UCSD-AML1 (cell line): ENCODE results near the gene MBNL1.
A peak's percentile ranks its signal among the peaks of the same experiment; 100 is the strongest.

ENCODE experiments used
- DNase-seq: peaks from one replicate; lab custom pipeline; 2025; ENCODE audit not compliant: unreplicated experiment; lab: John Stamatoyannopoulos, UW

Gene MBNL1

DNA sequence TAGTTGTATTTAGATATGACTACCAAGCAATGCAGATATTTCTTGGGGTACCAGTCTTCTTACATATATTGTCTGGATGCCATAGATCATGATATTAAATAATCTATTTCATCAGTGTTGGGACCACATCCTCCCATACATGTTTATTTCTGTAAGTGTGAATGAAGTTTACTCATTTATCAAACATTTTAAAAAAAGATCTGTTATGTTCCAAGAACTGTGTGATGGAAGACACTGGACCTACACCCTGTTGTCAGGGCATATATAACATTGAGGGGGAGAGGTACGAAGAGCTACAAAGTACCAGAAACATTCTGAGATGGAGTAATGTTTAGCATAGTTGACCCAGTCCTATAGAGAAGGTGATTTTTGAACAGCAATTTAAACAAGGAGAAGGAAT lies 26.6 kb downstream of the MBNL1 start:
- no peak for DNase-seq

DNA sequence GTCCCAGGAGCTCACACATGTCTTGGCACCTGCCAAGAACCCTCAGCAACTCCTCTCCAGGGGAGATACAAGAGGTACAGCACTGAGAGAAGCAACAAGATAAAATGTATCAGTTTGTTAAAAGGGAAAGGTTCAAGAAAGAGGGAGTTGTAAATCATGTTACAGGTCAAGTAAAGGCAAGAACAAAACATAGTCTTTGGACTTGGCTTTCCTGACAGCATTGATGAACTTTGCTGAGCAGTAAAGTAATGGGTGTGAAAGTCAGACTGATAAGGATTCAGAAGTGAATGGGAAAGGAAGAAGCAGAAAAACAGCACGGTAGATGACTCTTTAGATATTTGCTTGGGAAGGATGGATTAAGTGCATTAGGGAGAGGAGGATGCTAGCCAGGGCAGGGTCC lies 27.1 kb downstream of the MBNL1 start:
- DNase-seq, result no peak

DNA sequence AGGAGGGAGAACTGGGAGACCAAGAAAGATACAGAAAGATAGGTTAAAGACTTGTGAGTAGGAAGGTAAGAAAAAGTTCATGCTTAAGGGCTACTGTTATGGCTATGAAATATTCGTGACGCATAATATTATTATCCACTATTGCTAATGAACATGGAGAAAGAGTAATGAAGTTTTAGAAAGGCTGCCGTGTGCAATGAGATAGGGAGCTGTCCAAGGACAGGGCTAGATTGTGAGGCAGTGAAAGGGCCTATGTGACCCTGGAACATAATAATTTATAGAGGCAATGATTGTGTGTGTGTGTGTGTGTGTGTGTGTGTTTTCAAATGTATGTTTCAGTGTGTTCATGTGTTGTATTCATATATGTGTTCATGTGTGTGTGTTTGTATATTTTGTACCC lies 27.7 kb downstream of the MBNL1 start:
- DNase-seq, result no peak

DNA sequence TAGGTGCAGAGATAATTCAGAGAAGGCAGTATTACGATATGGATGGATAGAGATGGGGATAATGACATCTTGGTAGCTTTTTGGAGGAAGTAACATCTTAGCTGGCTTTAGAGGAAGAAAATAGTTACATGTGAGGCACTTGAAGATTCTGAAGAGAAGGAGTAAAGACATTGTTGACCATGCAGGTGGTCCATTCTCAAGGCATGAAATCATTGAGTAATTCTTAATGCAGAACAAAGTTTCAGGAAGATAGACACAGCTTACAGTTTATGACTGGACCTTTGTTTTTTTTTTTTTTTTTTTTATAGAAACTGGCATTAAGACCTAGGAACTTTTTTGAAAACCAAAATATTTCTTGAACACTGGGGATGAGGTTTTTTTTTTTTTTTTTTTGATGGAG lies 28.2 kb downstream of the MBNL1 start:
- no peak for DNase-seq

DNA sequence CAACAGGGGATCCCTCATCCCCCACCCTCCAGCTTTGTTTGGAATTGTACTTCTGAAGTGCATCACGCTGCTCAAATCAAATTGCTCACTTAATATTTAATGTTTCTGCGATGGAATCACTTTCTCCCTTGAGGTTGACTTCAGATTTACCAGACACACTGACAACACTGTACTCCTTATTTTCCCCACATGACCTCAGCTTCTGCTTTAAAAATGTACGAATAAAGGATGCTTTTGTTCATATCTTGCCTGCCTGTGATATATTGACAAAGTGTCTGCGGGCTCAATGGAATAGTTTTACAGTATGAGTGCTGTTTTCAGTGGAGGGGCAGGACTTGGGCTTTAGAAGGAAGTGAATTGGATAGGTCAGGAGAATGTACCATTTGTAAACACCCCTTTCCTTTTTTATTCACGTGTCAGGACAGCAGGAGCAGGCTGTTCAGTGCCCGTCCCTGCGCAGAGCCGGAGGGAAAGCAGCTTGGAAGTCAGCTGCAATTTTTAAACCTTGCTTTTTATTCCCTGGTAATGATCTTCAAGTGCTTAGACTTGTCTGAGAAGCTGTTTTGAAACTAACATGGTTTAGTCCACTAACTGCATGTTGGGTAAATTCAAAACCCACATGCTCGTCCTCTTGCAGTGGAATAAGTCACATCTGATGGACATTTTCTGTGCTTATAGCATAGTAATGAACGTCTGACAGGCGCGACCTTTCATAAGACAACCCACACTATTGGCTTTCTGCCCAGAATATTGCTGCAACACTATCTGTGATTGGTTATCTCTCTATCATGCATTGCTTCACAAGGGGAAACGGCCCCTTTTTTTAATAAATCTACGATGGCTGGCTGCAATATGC lies 29.9 kb downstream of the MBNL1 start:
- DNase-seq, result peak; percentile 13

DNA sequence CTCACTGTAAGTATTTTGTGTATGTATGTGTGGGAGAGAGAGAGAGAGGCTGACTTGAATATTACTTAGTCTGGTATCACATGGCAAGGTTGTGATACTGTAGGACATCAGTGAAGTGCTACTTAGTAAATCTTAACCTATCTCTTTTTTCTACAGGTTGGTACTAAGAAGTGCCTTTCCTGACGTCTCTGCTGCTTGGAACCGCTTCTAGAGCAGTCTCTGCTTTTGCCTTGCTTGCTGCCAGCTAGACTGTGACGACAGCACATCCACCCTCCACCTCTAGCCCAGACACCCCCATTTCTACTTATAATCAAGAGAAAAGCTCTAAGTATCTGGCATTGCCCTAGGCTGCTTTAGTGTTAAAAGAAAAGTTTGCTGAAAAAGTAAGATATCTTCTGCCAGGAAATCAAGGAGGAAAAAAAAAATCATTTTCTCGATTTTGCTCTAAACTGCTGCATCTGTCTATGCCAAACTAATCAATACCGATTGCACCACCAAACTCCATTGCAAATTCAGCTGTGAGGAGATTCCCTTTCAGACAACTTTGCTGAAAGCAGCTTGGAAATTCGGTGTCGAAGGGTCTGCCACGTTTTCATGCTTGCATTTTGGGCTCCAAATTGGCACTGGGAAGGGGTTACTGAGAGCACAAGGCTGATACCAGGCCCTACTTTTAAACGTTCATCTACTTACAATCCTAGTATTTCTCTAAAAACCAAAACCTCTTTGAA lies 30.7 kb downstream of the MBNL1 start:
- DNase-seq, result no peak

DNA sequence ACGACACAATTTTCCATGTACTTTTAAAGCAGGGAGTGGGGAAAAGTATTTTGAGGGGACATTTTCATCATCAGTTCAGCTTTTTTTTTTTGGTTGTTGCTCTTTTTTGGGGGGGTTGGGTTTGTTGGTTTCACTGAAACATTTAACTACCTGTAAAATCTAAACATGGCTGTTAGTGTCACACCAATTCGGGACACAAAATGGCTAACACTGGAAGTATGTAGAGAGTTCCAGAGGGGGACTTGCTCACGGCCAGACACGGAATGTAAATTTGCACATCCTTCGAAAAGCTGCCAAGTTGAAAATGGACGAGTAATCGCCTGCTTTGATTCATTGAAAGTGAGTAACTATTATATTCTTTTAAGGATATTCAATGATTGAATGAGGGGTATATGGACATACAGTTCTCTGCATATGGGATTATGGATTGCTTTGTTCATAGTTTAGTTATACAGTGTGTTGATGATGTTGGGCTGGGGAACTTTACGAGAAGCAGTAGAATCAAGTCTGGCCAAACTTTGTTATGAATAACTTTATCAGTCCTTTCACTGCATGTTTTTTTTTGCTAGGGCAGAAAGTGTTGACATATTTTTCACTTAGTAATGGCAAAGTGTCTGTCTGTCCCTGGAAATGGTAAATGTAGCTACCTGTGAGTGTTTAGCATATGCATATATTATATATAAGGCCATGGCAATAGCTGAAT lies 31.5 kb downstream of the MBNL1 start:
- DNase-seq, result no peak

DNA sequence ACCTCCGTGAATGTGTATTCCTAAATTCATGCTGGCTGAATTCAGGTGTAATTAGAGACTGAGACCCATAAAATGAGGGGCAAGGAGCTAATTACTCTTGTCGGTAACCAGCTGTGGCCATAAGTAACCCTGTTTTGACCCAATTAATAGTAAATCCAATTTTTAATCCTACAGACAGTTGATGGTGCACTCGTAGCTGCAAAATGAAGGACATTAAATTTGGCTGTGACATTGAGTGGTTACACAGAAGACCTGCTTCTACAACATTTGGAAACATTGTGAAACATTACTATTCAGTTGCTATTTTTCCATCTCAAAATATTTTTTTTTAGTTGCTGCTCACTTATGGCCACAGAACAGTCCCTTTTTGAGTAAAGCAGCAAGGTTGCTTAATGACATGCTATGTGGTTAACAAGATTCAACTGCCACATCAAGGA lies 33.0 kb downstream of the MBNL1 start:
- DNase-seq, result no peak

DNA sequence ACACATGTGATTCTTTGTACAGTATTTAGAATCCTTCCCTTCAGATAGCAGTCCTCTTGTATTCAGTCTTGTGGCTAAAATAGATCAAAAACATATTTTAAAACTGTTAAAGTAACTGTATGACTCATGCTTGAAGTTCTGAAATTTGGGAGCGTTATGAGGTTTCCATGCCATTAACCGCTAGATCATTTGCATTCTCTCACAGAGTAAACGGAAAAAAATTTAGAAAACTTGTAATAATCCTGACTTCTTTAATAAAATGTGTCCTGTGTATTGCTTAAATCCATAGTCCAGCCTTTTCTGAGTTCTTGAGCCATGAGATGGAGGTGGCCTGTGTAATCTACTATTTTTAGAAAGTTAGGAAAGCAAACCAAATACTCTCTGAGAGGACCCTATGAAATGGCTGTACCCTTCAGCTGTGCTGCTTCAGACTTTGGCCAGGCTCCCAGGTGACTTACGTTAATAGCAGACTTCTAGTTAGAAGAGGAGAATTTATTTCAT lies 33.8 kb downstream of the MBNL1 start:
- no peak for DNase-seq

DNA sequence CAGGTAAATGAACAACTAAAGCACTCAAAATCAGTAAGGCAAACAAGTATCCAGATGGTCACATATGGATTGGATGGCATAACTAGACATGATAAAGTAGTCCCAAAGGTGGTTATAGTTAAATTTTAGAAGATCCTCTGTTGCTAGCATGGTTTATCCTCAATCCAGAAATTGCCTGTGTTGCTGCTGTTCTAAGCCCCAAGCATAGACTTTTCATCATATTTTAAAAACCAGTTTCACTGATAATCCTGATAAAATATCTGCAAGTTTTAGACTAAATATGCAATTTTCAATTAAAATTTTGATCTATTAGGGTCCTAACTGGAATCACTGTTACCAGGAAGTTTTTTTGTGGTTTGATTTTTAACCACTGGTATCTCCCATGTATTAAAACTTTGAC lies 35.4 kb downstream of the MBNL1 start:
- DNase-seq, result no peak

DNA sequence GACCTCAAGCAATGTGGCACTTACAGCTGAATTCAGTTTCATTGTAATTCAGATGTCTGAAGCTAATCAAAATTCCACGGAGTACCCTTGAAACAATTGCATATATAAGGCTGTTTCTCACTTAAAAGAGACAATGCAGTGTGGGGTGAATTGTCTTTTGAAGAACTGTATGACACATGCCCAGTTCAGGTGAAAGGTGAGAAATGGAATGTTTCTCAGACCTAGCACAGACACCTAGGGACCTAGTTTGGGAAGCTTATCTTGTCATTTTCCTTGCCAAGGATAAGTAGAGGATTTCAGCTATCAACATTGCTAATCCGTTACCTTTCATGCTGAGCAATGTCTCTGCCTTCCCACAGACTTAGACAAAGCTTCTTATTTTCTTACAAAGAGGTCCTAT lies 36.3 kb downstream of the MBNL1 start:
- no peak for DNase-seq

DNA sequence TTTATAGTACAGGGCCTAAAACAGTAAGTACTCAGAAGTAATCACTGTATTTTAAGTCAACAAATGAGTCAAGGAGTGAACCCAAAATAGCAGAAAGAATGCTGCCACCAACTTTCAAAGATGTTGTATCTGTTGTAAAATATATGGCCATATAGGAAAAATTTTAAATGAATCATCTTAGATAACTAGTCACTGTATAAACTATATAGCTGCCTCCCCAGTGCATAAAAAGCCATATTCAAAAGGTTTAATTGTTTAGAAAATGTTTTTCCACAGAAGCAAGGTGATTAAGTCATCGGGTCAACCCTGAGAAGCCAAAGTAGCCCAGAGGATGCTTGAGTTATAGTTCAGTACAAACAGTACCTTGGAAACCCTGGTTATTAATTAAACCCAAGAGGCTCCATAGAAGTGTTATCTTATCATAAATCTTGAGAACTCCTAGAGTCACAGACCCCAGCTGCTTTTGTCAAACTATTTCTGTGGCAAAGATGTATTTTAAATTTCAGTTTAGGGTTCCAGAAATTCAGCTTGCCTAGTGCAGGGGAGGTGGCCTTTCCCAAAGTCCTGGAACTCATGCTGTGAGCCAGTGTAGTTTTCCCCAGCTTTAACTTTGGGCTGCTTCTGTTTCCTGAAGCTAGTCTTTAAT lies 39.2 kb downstream of the MBNL1 start:
- DNase-seq, result no peak

DNA sequence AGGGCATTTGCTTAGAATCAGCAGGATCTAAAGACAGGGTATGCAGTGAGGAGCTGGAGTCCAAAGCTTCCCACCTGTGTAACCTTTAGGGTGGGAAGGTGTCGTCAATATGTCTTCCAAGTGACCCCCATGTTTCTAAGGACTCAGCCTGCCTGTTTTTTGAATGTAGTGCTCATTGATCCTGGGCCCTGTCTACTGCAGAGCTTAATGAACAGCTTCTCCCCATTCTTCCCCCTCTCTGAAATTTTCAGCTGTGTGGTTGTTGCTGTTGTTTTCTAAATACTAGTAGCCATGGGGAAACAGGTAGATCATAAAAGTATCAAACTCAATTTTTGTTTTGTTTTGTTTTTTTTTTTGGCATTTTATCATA lies 39.7 kb downstream of the MBNL1 start:
- DNase-seq, result no peak

DNA sequence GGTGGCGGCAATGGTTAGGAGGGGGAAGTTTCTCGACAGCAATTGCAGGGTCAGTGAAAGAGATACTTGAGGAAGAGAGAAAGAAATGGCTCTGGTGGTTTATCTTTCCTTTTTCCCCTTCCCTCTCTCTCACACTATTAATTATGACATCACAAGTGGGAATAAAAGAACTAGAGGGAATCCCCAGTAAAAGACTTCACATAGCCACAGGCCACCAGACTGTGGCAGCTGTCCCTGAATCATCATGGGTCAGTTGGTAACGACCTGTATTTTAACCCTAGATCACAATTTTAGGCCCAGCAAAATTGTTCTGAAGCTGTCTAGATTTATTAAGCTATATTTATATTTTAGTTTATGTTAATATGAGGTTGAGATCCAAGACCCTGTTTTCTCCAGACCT lies 40.3 kb downstream of the MBNL1 start:
- no peak for DNase-seq

DNA sequence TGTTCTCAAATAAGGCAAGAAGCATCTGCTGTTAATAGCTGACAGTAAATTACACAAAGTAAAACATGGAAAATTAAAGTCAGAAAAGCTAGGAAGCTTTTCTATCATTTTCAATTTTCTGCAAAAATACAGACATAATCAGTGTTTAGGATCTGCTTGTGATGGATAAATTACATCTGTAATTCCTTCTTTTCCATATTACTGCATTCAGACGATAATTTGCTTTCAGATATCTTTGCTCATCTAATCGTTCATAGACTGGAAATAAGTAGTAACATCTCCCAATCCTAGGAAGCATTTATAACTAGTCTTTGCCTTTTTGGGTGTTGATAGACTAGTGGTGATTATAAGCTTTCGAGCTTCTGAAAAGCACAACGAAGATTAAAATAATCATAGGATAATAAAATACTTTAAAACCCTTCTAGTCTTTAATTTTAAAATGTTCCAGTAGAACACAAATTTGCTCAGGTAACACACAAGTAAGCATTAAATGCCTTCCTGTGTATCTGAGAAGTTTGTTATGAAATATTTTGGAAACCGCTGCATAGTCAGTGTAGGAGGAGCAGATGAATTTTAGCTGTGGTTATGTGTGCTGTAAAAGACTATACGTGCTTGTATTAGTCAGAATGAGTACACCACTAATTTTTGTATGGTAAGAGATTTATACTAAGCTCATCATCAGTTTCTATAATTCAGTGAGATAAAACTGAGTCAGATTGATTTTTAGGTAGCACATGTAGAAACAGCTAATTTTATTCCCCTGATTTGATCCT lies 41.0 kb downstream of the MBNL1 start:
- no peak for DNase-seq

DNA sequence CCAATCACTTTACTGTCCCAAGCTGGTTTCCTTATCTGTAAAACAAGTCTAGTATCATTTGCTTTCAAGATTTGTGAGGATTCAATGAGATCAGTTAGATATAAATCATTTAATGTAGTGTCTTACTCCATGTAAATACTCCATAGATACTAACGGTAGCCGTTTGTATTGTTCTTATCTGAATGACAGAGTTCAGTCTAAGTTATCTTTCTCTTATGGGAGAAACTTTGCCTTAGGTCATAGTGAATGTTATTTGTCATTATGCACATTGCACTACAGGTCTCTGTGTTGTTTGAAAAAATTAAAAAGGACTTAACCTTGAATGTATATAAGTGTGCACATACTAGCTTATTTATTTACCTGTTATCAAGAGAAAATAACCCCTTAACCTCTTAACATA lies 44.7 kb downstream of the MBNL1 start:
- DNase-seq, result no peak

DNA sequence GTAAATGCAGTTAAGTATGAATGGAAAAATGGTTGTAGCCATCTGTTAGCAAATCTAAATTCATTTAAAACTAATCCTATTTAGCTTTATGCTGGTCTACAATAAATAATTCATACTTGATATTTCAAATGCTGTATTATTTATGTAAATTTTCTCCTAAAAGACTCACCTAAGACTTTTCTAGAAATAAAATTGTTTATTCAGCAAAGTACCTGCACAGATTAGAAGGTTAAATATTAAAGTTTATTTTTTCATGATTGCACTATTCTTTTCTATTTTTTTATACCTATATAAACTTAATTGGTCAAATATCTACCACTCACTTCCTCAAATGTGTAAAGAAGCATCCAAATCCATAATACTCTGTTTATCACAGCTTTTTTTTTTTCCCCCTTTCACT lies 45.2 kb downstream of the MBNL1 start:
- DNase-seq, result no peak

DNA sequence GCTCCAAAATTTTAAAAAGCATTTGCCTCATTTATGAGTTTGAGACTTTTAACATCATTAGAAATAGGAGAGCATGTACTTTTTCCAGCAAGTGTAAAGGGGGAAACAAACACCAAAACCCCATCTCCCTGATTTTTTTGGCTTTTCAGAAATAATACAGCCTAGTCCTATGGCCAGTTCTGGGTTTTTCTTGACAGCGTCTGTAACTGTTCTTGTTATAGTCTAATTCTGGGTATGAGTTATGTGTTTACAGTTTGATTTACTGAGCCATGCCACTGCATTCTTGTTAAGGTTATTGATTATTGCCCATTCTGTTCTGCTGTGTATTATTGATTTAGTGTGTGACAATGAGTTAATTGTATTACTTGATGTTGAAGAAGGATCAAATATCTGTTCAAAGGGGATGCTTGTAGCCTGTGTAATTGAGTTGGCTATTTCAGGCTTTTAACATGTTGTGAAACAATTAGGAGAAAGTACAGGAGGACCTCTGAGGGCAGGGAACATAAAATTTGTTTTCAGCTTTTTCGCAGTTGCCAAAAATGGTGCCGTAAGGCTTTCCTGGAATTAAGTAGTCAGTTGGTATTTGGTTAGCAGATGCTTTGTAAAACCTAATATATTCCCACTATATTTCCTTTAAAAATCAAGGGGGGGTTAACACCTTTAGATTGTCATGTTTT lies 46.1 kb downstream of the MBNL1 start:
- DNase-seq, result no peak

DNA sequence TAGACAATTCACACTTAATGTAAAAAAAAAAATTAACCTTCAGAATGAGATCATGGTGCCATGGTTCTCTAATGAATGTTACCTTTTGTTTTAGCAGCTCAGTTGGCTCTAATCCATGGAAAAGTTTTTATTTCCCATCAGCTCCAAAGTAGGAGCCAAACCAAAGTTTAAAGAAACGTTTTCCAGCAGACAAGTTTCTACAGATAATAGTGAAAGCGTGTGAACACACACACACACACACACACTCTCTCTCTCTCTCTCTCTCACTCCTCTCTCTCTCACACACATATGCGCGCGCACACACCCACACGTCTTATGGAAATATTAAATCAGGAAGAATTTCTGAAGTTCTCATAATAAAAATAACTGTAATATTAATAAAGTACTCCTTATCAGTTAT lies 46.9 kb downstream of the MBNL1 start:
- DNase-seq, result no peak

DNA sequence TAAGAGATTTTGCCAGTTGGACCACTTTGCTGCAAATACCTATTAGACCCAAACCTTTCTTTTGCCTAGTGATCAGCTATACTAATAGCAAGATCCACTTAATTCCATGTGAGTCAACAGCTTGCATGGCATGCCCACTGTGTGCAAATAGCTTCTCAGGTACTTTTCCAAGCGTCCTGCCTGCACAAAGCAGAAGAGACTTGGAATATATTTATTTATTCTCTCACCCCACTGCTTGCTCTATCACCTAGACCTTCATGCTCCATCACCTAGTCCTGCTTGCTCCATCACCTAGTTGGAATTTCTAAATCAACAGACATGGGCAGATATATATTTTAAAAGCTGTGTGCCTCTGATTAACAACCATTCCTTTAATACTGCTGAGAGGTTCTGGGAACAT lies 47.6 kb downstream of the MBNL1 start:
- no peak for DNase-seq
